Neuron (in vitro differentiated cells): ENCODE measurements around the gene IYD.

Experiments used
- H2AFZ ChIP-seq: one replicate; pipeline ENCODE4 v1.6.1; 2013; ENCODE audit warnings: low read depth, mild to moderate bottlenecking, inconsistent platforms, low read length, moderate library complexity
- H3K27me3 ChIP-seq: one replicate; pipeline ENCODE4 v1.6.1; 2013; ENCODE audit warnings: low read length; ENCODE audit not compliant: insufficient read depth
- H3K36me3 ChIP-seq: one replicate; pipeline ENCODE4 v1.6.1; 2013; ENCODE audit warnings: low read length; ENCODE audit not compliant: insufficient read depth
- H3K4me1 ChIP-seq: one replicate; pipeline ENCODE4 v1.6.1; 2013; ENCODE audit warnings: low read length; ENCODE audit not compliant: insufficient read depth
- H3K4me3 ChIP-seq: 2 replicates; pipeline ENCODE4 v1.5.1; 2013; ENCODE audit warnings: mild to moderate bottlenecking, low read length, moderate library complexity
- H3K9me3 ChIP-seq: one replicate; pipeline ENCODE4 v1.6.1; 2013; ENCODE audit warnings: low read length

Gene IYD

DNA sequence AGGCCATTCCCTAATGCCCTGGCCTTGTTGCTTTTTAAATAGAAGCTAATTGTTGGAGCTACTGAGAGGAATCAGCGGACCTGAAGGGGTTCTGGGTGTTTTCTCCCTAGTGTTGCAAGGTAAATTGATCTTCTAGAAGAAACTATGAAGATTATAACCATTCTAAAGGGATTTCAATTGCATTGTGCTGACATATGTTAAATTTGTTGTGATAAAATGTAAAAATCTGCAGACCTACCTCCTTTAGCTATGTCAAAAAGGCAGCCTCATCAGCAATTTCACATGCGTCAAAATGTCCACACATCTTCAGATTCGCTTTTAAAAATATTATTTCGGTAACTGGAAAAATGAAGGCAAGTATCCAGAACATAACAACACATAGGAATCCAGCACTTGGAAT, 44.4 kb downstream of the IYD start:
- Histone ChIP-seq H3K4me1 (no peaks in the 10 kb centered on the region), H3K27me3 (no peaks in the 10 kb centered on the region), H3K4me3 (no peak overlapping the region), H3K36me3 (no peaks in the 10 kb centered on the region), H2AFZ (no peak overlapping the region), H3K9me3 (peaks cover 2% of the 10 kb centered on the region)

DNA sequence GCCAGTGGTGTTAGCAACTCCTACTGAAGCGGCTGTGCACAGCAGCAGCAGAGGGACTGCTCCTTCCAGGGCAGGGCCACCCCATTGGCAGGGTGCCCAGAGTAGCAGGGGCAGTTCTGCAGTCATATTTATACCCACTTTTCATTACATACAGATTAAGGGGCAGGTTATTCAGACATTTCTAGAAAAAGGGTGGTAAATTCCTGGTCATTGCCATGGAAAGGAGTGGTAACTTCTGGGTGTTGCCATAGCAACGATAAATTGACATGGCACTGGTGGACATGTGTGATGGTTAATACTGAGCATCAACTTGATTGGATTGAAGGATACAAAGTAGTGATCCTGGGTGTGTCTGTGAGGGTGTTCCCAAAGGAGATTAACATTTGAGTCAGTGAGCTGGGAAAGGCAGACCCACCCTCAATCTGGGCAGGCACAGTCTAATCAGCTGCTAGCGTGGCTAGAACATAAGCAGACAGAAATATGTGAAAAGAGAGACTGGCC, 45.0 kb downstream of the IYD start:
- Histone ChIP-seq H3K4me3 (no peak overlapping the region), H3K9me3 (peaks cover 2% of the 10 kb centered on the region), H3K4me1 (peaks cover 6% of the 10 kb centered on the region), H3K27me3 (no peaks in the 10 kb centered on the region), H3K36me3 (no peaks in the 10 kb centered on the region), H2AFZ (no peak overlapping the region)

DNA sequence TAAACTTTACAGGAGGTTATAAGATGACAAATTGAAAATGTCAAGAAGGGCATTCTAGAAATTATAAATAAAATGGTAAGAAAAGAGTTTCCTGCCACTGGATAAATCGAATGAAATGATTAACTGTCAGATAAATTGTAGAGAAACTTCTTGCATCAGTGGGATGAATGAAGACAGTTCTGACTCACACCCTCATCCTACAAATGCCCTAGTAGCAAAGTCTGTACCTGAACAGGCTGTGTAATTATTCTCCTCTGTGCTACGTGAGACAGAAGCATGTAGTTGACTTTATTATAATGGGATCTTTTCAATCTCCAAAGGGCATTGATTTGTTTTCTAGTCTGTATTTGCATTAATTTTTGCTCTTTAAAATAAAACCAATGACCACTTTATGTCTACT, 47.3 kb downstream of the IYD start:
- no peak overlapping the region for H2AFZ ChIP-seq
- H3K4me1 ChIP-seq = peaks cover 6% of the 10 kb centered on the region
- no peaks in the 10 kb centered on the region for H3K36me3 ChIP-seq
- no peak overlapping the region for H3K4me3 ChIP-seq
- no peaks in the 10 kb centered on the region for H3K27me3 ChIP-seq
- peaks cover 2% of the 10 kb centered on the region for H3K9me3 ChIP-seq

DNA sequence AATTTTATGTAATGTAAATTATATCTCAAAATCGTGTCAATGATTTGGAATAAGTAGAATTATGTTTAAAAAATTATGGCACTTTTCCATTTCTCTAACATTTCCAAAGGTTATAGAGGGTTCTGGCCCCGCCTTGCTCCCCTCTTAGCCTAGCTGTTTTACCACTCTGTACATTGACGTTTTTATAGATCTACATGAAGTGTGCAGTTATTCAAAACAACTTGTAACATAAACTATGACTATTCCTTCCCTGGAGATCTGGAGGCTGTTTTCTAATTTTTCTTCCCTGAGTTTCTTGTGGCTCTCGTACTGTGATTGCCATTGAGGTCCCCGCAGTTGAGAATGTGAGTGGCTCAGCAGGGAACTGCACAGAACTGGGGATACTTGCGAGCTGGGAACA, 48.4 kb downstream of the IYD start:
- H3K4me3 ChIP-seq = no peak overlapping the region
- no peaks in the 10 kb centered on the region for H3K27me3 ChIP-seq
- H2AFZ ChIP-seq = no peak overlapping the region
- no peaks in the 10 kb centered on the region for H3K36me3 ChIP-seq
- H3K9me3 ChIP-seq = peaks cover 2% of the 10 kb centered on the region
- peaks cover 6% of the 10 kb centered on the region for H3K4me1 ChIP-seq

GRCh38 chr6:150417899-150418826, 49.4 kb downstream of the IYD start:
- Histone ChIP-seq H3K27me3 (no peaks in the 10 kb centered on the region), H2AFZ (peak overlapping the region; percentile 92), H3K36me3 (no peaks in the 10 kb centered on the region), H3K9me3 (no peaks in the 10 kb centered on the region), H3K4me1 (peaks cover 6% of the 10 kb centered on the region), H3K4me3 (peak overlapping the region; percentile 34)

DNA sequence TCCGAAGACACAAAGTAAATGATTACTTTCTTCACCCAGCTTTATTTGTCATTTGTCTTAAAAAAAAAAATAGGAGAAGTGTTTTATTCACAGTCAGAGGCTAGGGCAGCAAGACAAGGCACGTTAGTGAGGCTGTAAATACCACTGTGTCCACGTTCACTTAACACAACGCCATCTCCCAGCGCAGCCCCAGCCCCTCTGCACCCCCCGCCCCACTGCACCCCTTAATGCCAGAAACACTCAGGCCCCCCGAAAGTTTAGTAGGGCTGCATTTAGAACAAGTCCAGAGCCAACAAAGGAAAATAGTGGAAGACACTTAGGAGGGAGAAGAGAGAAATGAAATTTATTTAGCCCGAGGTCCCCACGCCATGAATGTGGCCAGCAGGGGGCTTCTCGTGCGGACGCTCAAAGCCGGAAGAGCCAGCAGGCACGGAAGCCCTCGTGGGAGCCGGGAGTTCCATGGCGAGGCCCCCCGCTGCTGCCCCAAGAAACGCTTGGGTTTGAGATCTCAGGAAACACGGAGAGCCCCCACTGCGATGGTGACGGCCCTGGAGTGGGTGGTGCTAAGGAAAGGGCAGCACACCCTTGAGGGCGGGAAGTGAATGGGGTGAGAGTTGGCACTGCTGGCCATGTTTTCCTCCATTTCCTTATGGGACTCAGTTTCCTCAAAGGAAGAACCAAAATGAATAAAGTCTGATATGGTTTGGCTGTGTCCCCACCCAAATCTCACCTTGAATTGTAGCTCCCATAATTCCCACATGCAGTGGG, 50.2 kb downstream of the IYD start:
- peaks cover 6% of the 10 kb centered on the region for H3K4me1 ChIP-seq
- peak overlapping the region; percentile 34 for H3K4me3 ChIP-seq
- no peaks in the 10 kb centered on the region for H3K36me3 ChIP-seq
- no peaks in the 10 kb centered on the region for H3K9me3 ChIP-seq
- peak overlapping the region; percentile 92 for H2AFZ ChIP-seq
- H3K27me3 ChIP-seq = no peaks in the 10 kb centered on the region

GRCh38 chr6:150420428-150420827, 51.6 kb downstream of the IYD start:
- Histone ChIP-seq H3K36me3 (no peaks in the 10 kb centered on the region), H2AFZ (no peak overlapping the region), H3K27me3 (no peaks in the 10 kb centered on the region), H3K9me3 (peaks cover 5% of the 10 kb centered on the region), H3K4me3 (no peak overlapping the region), H3K4me1 (peaks cover 6% of the 10 kb centered on the region)

DNA sequence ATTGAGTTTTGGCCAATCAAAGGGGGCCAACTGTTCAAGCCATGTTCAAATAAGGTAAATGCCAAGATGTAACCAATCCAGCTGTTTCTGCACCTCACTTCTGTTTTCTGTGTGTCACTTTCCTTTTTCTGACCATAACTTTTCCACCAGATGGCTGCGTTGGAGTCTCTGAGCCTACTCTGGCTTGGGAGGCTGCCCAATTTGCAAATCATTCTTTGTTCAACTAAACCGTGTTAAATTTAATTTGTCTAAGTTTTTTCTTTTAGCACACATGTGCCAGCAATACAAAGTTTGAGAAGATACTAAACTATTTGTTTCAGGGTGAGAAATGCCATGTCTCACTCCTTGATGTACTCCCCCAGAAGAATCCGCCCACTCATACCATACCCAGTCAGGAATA, 52.1 kb downstream of the IYD start:
- H3K4me1 ChIP-seq = peaks cover 6% of the 10 kb centered on the region
- no peaks in the 10 kb centered on the region for H3K27me3 ChIP-seq
- H3K9me3 ChIP-seq = peaks cover 5% of the 10 kb centered on the region
- H3K36me3 ChIP-seq = no peaks in the 10 kb centered on the region
- no peak overlapping the region for H2AFZ ChIP-seq
- no peak overlapping the region for H3K4me3 ChIP-seq

- Histone ChIP-seq H3K4me1 (no peaks in the 10 kb centered on the region), H3K27me3 (no peaks in the 10 kb centered on the region), H3K9me3 (peaks cover 5% of the 10 kb centered on the region), H2AFZ (no peak overlapping the region), H3K36me3 (no peaks in the 10 kb centered on the region), H3K4me3 (no peak overlapping the region)
Measured at GRCh38 chr6:150425508-150425907, 56.7 kb downstream of the IYD start.

GRCh38 chr6:150426198-150426597, 57.4 kb downstream of the IYD start:
- Histone ChIP-seq H3K27me3 (no peaks in the 10 kb centered on the region), H3K4me1 (peaks cover 3% of the 10 kb centered on the region), H3K36me3 (no peaks in the 10 kb centered on the region)

GRCh38 chr6:150427037-150427602, 58.3 kb downstream of the IYD start:
- H3K36me3 ChIP-seq = no peaks in the 10 kb centered on the region
- peaks cover 3% of the 10 kb centered on the region for H3K4me1 ChIP-seq

More at GRCh38 chr6:150426198-150426597, 57.4 kb downstream of the IYD start:
- H3K9me3 ChIP-seq = peaks cover 5% of the 10 kb centered on the region
- H2AFZ ChIP-seq = no peak overlapping the region
- H3K4me3 ChIP-seq = no peak overlapping the region

DNA sequence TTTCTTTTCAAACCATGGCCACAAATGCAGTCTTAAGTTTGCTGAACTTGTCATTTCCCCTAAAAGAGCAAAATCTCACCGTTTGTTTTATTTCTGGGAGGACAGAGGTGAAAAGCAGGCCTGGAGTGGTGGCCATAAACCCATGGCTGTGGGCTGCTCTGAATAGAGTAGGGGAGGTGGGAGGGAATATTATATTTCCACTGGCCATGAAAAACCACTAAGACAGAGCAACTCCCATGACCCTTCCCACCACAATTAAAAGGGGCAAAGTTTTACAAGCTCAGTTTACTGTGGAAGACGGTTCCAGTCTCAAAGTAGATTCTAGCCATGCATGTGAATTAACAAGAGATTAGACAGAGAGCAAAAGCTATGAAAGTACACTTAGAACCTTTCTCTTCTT, 59.0 kb downstream of the IYD start:
- no peaks in the 10 kb centered on the region for H3K36me3 ChIP-seq
- H3K27me3 ChIP-seq = no peaks in the 10 kb centered on the region
- H3K9me3 ChIP-seq = peaks cover 5% of the 10 kb centered on the region
- H3K4me3 ChIP-seq = no peak overlapping the region
- H3K4me1 ChIP-seq = peaks cover 3% of the 10 kb centered on the region
- no peak overlapping the region for H2AFZ ChIP-seq

More at GRCh38 chr6:150427037-150427602, 58.3 kb downstream of the IYD start:
- Histone ChIP-seq H3K27me3 (no peaks in the 10 kb centered on the region), H3K4me3 (no peak overlapping the region), H3K9me3 (peaks cover 5% of the 10 kb centered on the region), H2AFZ (no peak overlapping the region)

DNA sequence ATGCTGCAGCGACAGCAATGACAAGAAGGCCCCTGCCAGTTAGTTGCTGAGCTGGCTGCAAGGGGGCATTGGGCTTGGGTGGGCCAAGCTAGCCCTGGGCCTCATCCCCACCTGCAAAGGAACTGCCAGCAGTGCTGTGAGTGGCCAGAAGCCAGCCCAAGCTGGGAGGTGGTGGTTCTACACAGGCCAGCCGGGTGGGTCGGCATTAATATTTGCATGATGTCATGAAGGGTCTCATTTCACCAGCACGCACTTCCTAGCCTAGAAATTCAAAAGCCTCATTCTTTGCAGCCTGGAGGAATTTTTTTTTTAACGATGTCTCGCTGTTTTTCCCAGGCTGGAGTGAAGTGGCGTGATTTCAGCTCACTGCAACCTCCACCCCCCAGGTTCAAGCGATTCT, 62.0 kb downstream of the IYD start:
- no peaks in the 10 kb centered on the region for H3K9me3 ChIP-seq
- H2AFZ ChIP-seq = no peak overlapping the region
- H3K4me3 ChIP-seq = no peak overlapping the region
- H3K27me3 ChIP-seq = no peaks in the 10 kb centered on the region
- H3K36me3 ChIP-seq = no peaks in the 10 kb centered on the region
- H3K4me1 ChIP-seq = peaks cover 3% of the 10 kb centered on the region
